ENCODE measurements around the gene TTLL11.

GRCh38 chr9:121816449-121816817 is 276.7 kb downstream of the TTLL11 start:
- TF ChIP-seq POLR2AphosphoS5 (IDR thresholded peaks at IDR 0.05; ENCODE audit: low read depth, low read length): no peak
- no peak for TF ChIP-seq POLR2A (IDR thresholded peaks at IDR 0.05; ENCODE audit: low read depth, low read length)
- TF ChIP-seq TAF1 (IDR thresholded peaks at IDR 0.05; ENCODE audit: low read depth, low read length): no peak

Measured in GM12891 (cell line).